HG02973 (cell line): ENCODE data around the gene PCDHGC3.

ENCODE experiments used
- ATAC-seq: cut with Tn5 transposase; IDR thresholded peaks from one replicate; pipeline ENCODE4 v1.9.1; 2021; ENCODE audit warnings: moderate library complexity; ENCODE audit not compliant: unreplicated experiment

PCDHGC3 gene

GRCh38 chr5:141506381-141507155, 30.8 kb downstream of the PCDHGC3 start:
- ATAC-seq: no peak

GRCh38 chr5:141507387-141508091, 31.8 kb downstream of the PCDHGC3 start:
- ATAC-seq: peak; percentile 34

GRCh38 chr5:141508440-141508797, 32.7 kb downstream of the PCDHGC3 start:
- no peak for ATAC-seq

GRCh38 chr5:141508798-141509611, 33.2 kb downstream of the PCDHGC3 start:
- no peak for ATAC-seq

GRCh38 chr5:141510160-141510559, 34.4 kb downstream of the PCDHGC3 start:
- ATAC-seq: no peak

GRCh38 chr5:141510850-141511601, 35.3 kb downstream of the PCDHGC3 start:
- no peak for ATAC-seq

- no peak for ATAC-seq
Observed at GRCh38 chr5:141511771-141512325, 36.1 kb downstream of the PCDHGC3 start.

- no peak for ATAC-seq
Observed at GRCh38 chr5:141512390-141512910, 36.7 kb downstream of the PCDHGC3 start.

- no peak for ATAC-seq
Observed at GRCh38 chr5:141512911-141513626, 37.3 kb downstream of the PCDHGC3 start.

- ATAC-seq: peak; percentile 28
Observed at GRCh38 chr5:141513627-141514329, 38.0 kb downstream of the PCDHGC3 start.

GRCh38 chr5:141514330-141515133, 38.8 kb downstream of the PCDHGC3 start:
- ATAC-seq: peak; percentile 28

GRCh38 chr5:141515141-141515540, 39.4 kb downstream of the PCDHGC3 start:
- ATAC-seq: no peak

GRCh38 chr5:141515946-141516671, 40.3 kb downstream of the PCDHGC3 start:
- no peak for ATAC-seq

- no peak for ATAC-seq
Observed at GRCh38 chr5:141516672-141517025, 40.9 kb downstream of the PCDHGC3 start.

- ATAC-seq: no peak
Observed at GRCh38 chr5:141517312-141517711, 41.5 kb downstream of the PCDHGC3 start.

GRCh38 chr5:141517880-141518617, 42.3 kb downstream of the PCDHGC3 start:
- ATAC-seq: no peak

GRCh38 chr5:141518618-141519015, 42.9 kb downstream of the PCDHGC3 start:
- ATAC-seq: no peak
